Posterior vena cava (tissue), 2 donors: ENCODE data around the gene CRYZL1. TPM values are rescaled to one million over a fixed set of nuclear protein-coding genes. Genes with fewer than 3 reads are reported as not detected.

Source experiments
- DNase-seq: peaks from one replicate; pipeline ENCODE4 v3.0.0-alpha.2; 2020; ENCODE audit warnings: low spot score
- intact Hi-C, 2 donors: fragments of 100-400 bp; cut with DNase I; formaldehyde crosslinking; loops; one replicate each; pipeline versions ENCODE4 v1.14.1 to v1.14.2; 2022 to 2023
- total RNA-seq, 2 donors: library from RNA; stranded (reverse); fragmentation: NEBNext Ultra II Directional; extraction: Animal tissue kit (Norgen Biotek cat#: 25700); gene quantifications; one replicate each; pipeline ENCODE4 v1.2.1, GENCODE V29; 2021
- donor health status: DM: yes; HTN: yes; CAD: no.
- donor health status: DM: yes; HTN: yes; CAD: no.

Gene CRYZL1
- total RNA-seq, 2 donors from 2014 or later = 38.7 to 40.4 TPM

DNA sequence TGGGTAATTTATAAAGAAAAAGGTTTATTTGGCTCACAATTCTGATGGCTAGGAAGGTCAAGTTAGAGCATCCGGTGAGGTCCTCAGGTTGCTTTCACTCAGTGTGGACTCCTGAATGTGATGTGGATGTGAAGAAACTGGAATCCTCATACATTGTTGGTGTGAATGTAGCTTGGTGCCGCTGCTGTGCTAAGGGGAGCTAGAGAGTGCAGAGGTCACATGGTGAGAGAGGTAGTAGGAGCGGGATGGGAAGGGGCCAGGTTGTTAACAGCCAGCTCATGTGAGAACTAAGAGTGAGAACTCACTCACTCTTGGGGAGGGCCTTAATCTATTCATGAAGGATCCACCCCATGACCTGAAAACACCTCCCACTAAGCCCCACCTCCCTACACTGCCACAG lies 22.6 kb upstream of the CRYZL1 start:
- intact Hi-C loops = no loop called here
- DNase-seq = no peak

DNA sequence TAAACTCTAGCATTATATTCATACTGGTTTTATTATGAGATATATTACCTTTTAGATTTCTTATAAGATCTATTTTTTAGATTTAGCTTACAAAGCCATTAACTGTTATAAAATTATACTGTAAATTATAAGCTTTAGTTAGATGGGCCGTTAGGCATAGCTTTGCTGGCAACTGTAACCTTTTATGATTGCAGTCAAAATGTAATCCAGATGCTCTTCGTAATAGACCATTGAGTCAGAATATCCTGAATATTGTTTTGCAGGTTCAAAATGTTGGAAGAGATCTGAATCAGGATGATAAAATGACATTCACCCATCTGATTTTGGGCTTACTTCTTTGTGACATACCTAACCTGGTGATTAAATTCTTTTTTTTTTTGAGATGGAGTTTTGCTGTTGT lies 21.7 kb upstream of the CRYZL1 start:
- intact Hi-C loops = no loop called here
- DNase-seq = no peak

DNA sequence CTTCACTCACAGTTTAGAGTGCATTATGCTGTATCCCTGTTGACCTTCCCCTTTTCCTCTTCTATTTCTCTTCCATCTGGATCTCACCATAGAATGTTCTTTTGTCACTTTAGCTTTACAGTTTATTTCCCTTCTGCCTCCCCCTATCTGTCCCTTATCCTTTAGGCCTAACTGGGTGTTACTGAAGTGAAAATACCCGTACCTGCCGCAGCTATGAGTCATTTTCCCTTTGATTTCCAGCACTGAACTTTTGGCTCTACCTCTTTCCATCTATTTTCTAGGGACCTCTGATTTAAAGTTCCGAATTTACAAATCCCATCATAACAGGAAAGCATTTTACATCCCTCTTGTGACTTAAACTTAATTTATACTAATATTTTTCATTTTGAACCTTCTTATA lies 20.5 kb upstream of the CRYZL1 start:
- intact Hi-C loops = no loop called here
- no peak for DNase-seq

DNA sequence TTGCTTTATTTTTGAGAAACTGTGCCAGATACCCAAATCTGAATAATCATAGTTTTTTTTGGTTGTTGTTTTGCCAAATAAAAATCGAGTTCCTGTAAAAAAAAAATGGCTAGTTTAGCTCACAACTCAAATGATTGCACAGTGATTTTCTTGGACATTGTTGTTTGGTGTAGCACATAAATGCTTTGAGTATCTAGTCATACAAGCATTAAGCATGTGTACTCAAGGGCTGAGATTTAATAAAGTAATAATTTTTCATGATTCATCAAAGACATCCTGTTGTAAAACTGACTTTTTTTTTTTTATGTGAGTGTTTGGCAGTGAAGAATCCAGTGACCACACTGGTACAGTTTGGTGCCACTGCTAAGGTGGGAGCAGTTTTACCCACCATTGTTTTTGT lies 19.6 kb upstream of the CRYZL1 start:
- intact Hi-C loops = no loop called here

DNA sequence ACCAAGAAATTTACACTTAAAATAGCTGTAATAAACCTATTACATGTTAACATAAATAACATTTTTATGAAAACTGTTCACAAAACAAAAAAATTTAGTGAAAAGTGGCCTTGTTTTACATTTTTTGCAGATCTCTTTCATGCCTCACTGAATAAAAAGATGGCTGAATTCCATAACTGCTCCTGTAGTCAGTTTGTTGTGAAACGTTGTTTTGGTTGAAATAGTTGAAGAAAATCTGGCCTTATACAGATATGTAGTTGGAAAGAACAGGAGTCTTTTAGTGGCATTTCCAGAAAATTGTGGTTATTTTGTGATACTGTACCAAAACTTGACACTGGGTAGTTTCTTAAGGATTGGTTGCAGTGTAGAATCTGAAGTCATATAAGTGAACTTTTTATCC lies 18.9 kb upstream of the CRYZL1 start:
- intact Hi-C loops = no loop called here
- no peak for DNase-seq

More for the DNA sequence above, 19.6 kb upstream of the CRYZL1 start:
- DNase-seq = no peak

DNA sequence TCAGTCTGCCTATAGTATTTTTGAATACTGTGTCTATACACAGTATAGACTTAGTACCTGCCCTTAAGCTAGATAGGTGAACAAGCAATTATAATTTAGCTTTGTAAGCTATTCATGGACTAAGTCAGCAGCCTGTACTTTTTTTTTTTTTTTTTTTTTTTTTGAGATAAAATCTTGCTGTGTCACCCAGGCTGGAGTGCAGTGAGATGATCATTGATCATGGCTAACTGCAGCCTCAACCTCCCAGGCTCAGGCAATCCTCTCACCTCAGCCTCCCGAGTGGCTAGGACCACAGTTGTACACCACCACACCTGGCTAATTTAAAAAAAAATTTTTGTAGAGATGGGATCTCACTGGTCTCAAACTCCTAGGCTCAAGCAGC lies 18.0 kb upstream of the CRYZL1 start:
- no peak for DNase-seq
- intact Hi-C loops = no loop called here

DNA sequence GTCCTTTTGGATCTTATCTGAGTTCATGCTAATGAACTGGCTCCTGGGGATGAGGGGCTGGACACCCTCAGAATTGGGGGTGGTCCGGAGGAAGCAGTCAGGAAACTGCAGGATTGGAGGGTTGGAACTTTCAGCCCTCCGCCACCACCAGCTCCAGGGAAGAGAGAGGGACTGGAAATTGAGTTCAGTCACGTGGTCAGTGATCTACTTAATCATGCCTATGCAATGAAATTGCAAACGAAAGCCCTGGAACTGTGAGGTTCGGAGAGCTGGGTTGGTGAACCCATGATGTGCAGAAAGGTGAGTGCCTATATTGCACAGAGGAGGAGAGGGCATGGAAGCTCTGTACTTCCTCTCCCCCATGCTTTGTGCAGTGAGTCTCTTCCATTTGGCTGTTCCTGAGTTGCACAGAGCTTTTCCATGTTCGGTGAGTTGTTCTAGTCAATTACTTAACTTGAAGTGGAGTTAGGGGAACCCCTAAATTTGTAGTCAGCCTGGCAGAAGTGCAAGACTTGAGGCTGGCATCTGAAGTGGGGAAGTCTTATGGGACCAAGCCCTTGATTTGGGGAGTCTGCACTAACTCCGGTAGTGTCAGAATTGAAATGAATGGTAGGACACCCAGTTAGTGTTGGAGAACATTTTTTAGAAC lies 17.5 kb upstream of the CRYZL1 start:
- intact Hi-C loops = no loop called here
- DNase-seq = no peak

DNA sequence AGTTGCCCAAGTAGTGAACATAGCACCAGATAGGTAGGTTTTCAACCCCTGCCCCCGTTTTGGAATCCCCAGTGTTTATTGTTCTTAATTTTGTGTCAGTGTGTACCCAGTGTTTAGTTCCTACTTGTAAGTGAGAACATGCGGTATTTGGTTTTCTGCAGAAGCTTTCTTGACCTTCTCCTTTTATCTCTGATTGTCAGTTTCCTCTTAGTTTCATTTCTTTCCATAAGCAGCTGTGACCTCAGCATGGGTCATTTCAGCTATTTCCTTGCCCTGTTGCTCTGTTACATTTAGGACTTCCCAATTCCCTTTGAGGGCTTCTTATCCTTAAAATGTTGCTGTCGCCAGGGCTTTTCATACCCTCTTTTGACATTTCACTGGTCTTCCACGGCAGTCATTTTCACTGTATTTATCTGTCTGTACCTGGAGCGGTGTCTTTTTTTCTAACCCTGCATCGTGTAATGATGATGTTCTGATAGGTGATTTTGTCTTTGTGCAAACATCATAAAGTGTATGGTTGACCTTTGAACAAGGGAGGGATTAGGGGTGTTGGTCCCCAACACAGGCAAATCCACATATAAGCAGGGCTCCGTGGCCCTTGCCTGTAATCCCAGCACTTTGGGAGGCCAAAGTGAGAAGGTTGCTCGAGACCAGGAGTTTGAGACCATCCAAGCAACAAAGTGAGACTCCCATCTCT lies 15.7 kb upstream of the CRYZL1 start:
- intact Hi-C loops = no loop called here
- DNase-seq = no peak

DNA sequence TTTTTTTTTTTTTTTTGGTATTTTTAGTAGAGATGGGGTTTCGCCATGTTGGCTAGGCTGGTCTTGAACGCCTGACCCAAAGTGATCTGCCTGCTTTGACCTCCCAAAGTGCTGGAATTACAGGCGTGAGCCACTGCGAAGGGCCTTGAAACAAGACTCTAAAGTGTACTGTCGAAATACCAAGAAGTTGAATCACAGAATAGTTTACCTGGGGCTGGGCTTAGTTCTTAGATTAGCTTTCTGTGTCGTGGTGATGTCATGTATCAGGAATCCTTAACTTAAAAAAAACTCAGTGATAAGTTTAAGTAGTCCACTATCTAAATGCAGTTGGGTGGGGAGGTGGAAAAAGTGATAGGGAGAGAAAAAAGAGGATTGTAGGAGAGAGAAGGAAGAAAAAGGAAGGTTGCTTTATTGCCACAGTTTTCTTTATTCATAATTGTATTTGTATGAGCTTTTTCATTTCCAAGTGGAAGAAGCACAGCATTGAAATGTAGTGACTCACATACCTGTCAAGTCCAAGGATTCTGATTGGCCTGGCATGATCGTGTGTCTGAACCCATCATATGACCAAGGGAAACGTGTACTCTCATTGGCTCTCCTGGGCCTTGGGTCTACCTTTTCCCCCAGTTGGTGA lies 14.2 kb upstream of the CRYZL1 start:
- intact Hi-C loops = loop anchor here in 1 of 2 donors (1.0 kb wide), 1 partner anchor 17 kb away; no protein-coding TSS in a partner anchor
- DNase-seq = no peak

DNA sequence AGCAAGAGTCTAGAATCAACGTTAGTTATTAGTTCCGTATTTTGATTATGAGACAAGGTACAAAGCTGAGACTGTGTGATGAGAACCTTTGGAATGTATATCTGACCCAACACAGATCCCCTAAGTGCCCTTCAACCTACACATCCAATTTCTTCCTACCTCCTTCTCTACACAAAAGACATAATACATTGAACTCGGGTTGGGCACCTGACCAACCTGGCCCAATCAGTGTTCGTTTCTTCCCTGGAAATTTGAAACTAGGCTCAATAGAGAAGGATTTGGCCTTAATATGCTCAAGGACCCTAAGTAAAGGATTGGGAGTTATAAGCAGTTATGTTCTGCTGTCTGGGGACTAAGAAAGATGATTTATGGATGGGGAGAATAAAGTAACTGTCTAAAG lies 12.9 kb upstream of the CRYZL1 start:
- intact Hi-C loops = no loop called here
- no peak for DNase-seq

DNA sequence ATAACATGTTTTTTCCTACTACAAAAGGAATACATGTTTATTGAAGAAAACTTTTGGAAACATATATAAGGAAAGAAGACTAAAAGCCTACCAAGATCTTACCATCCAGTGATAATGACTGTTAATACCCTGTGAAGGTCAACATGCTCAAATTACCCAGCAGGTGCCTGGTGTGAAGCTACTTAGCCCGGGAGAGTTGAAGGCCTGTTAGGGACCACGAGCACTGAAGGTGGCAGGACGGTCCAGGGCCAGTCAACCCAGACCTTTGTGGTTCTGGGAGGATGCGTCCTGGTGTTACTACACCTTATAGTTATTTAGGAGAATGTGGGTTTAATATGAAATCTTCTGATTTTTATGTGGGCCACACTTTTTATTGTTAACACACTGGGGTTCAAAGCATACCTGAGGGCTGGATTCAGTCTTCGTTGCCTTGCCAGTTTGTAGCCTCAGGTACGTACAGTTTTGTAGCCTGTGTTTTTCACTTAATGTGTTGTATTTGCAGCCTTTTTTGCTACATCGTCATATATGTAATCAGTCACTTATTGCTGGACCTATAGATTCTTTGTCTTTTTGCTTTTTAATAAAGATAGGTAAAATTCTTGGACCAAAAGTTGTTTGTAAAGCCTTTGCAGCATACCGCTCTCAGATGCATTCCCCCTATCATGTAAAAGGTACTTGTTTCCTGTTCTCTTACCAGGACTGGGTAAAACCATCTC lies 10.6 kb upstream of the CRYZL1 start:
- no peak for DNase-seq
- intact Hi-C loops = no loop called here

DNA sequence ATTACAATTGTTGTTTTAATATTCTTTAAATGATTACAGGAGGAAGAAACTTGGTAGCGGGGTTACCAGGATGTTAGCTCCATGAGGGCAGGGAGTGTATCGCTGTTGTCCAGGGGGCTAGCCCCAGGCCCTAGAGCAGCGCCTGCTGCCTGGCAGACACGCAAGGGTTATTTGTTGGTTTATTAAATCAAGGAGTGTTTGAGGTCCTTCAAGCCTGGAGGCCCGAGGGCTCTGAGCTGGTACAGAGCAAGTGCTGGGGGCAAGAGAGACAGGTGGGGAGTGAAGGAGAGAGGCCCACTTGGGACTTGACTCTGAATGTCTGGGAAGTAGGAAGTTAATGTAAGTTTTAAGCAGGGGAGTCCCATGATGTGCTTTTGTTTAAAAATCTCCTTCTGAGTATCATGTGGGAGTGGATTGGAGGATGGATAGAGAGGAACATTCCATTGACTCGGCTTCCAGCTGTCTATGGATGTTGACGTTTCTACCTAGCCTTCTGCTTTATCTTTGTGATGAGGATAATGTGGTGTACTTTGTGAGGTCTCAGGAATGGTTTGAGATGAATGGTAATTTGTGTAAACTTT lies 9.5 kb upstream of the CRYZL1 start:
- DNase-seq = no peak
- intact Hi-C loops = no loop called here

DNA sequence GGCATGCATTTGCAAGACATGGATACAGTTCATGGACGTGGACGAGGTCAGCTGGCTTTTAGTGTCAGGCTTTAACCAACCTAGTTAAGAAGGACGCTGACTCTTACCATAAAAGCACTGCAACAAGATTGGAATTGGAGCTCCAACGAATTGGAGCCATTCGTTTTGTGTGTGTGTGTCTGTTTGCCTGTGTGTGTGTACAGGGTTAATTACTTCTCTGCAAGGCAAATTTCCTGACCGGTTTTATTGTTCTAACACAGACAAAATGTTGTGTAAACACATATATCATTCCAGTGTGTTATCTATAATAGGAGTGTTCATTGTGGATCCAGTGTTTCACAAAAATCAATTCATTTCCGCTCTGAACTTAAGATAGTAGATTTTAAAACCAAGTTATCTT lies 8.7 kb upstream of the CRYZL1 start:
- intact Hi-C loops = no loop called here
- no peak for DNase-seq

DNA sequence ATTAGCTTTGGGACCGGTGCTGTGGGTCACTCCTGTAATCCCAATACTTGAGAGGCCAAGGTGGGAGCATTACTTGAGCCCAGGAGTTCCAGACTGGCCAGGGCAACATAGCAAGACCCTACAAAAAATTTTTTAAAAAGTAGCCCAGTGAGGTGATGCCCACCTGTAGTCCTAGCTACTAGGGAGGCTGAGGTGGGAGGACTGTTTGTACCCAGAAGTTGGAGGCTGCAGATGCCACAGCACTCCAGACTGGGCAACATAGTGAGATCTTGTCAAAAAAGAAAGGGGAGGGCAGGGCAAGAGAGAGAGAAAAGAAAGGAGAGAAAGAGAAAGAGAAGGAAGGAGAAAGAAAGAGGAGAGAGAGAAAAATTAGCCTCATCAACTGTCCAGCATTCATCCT lies 7.0 kb upstream of the CRYZL1 start:
- no peak for DNase-seq
- intact Hi-C loops = loop anchor here (10.0 kb wide), 2 partner anchors 246 to 256 kb away; no protein-coding TSS in a partner anchor

DNA sequence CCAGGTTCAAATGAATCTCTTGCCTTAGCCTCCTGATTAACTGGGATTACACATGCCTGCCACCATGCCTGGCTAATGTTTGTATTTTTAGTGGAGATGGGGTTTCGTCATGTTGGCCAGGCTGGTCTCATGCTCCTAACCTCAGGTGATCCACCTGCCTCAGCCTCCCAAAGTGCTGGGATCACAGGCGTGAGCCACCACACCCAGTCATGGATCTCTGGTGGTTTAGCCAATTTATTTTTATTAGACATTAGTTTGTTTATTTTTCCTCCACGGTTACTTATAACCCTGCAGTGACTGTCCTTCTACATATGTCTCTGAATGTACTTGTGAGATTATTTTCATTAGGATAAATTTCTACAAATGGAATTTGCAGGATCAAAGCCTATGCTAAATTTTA lies 6.0 kb upstream of the CRYZL1 start:
- no peak for DNase-seq
- intact Hi-C loops = loop anchor here (10.0 kb wide), 2 partner anchors 247 to 257 kb away; no protein-coding TSS in a partner anchor

DNA sequence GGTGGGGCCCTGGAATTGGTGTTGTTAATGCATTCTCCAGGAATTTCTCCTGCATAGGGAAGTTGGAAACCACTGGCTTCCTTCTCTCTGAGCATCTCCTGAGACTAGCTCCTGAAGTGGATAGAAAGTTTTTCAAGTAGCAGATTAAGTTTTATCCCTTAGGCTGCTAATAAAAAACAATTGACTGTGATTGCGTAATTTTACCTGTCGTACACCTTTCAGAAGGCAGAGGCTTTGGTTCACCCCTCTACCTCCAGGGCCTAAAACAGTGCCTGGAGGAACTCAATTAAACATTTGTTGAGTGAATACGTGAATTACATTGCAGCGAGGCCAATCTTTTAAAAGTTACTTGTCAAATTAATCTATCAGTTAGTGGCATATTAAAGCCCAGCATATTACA lies 4.2 kb upstream of the CRYZL1 start:
- intact Hi-C loops = loop anchor here (10.0 kb wide), 2 partner anchors 249 to 259 kb away; no protein-coding TSS in a partner anchor
- DNase-seq = no peak

DNA sequence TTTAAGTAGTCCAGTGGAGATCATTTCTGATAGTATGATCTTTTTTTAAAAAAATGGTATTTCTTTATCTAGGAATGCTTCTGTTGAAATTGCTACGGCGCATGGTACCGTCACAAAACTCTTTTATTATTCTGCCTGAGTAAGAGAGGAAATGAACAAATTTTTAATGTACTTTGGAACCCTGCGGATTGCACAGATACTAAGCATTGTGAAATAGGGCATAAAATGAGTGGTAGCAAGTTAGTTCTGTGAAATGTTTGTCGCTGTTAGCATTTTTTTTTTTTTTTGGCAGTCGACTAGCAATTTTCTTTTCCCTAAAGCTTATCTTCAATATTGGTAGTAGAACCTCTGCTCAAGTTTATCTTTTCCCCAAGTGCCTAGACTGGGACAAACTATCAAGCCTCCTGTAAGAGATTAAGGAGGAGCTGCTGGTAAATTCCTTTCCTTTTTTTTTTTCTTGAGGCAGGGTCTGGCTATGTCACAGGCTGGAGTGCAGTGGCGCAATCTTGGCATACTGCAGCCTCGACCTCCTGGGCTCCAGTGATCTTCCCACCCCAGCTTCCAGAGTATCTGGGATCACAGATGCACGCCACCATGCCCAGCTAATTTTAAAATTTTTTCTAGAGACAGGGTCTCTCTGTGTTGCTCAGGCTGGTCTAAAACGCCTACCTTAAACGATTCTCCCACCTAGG lies 3.0 kb upstream of the CRYZL1 start:
- no peak for DNase-seq
- intact Hi-C loops = loop anchor here (10.0 kb wide), 2 partner anchors 250 to 260 kb away; no protein-coding TSS in a partner anchor

DNA sequence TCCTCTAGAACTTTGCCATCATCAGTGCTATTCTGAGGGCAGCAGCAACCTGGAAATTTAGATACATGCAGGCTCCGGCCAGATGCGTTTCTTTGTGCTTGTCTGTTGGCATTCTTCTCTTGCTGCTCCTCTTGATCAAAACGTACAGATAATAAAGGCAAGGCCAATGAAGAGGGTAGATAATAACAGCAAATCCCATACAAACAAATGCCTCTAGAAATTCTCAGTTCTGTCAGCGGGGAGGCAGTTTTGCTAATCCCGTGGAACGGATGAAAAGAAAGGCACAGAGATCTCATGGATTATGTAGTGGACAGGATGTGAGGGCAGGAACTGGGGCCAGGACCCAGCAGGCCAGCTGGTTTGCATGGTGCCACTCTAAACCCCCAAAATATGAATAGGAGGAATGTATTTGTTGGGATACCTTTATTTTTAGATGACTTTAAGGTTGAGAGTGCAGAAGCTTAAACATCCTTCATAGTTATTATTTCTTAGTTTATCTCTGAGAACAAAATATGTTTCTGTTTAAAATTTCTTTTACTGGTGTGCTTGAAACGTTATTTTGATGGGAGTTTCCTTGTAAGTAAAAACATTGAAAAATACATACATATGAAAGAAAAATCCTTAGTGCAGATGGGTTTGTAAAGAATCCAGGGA lies 2.2 kb upstream of the CRYZL1 start:
- no peak for DNase-seq
- intact Hi-C loops = loop anchor here (10.0 kb wide), 2 partner anchors 251 to 261 kb away; no protein-coding TSS in a partner anchor
